HS-27A (cell line): ENCODE results near the gene BTC.
"Not testable (repeated sequence)": the region's sequence is repeated elsewhere in the genome, so short reads cannot be mapped to it uniquely, and the experiment has no call there.

Source experiments
- DNase-seq: peaks from one replicate; pipeline ENCODE4 v3.0.0-alpha.2; 2012; ENCODE audit warnings: low read depth, missing footprints

Gene BTC

GRCh38 chr4:74758551-74759145, 35.7 kb downstream of the BTC start:
- no peak for DNase-seq

GRCh38 chr4:74757136-74757535, 37.2 kb downstream of the BTC start:
- DNase-seq = no peak

- DNase-seq = no peak
Observed at GRCh38 chr4:74755486-74755885, 38.8 kb downstream of the BTC start.

- no peak for DNase-seq
Observed at GRCh38 chr4:74754218-74754617, 40.1 kb downstream of the BTC start.

GRCh38 chr4:74752798-74753197, 41.5 kb downstream of the BTC start:
- no peak for DNase-seq

- DNase-seq = no peak
Observed at GRCh38 chr4:74751856-74752255, 42.5 kb downstream of the BTC start.

- DNase-seq = no peak
Observed at GRCh38 chr4:74751247-74751646, 43.1 kb downstream of the BTC start.

GRCh38 chr4:74742185-74742584, 52.1 kb downstream of the BTC start:
- DNase-seq = no peak

GRCh38 chr4:74738464-74739143, 55.7 kb downstream of the BTC start:
- DNase-seq = no peak

- no peak for DNase-seq
Observed at GRCh38 chr4:74734995-74735394, 59.3 kb downstream of the BTC start.

GRCh38 chr4:74733756-74734155, 60.6 kb downstream of the BTC start:
- no peak for DNase-seq

GRCh38 chr4:74724979-74725378, 69.3 kb downstream of the BTC start:
- DNase-seq = no peak

- no peak for DNase-seq
Observed at GRCh38 chr4:74716436-74716765, 77.9 kb downstream of the BTC start.

GRCh38 chr4:74715706-74716435, 78.5 kb downstream of the BTC start:
- no peak for DNase-seq

GRCh38 chr4:74714611-74715130, 79.7 kb downstream of the BTC start:
- no peak for DNase-seq

GRCh38 chr4:74708135-74708534, 86.2 kb downstream of the BTC start:
- not testable (repeated sequence) for DNase-seq
